OCI-LY1 (cell line): Measurements from ENCODE around the gene GAPVD1.

Source experiments
- CTCF ChIP-seq: fragments of 200-600 bp; sonication (generic), shearing (Covaris generic); IDR thresholded peaks from 2 replicates; pipeline ENCODE4 v1.5.1; 2017; ENCODE audit warnings: mild to moderate bottlenecking, antibody characterized with exemption, low read length, moderate library complexity, mixed read lengths
- EZH2 ChIP-seq: fragments of 200-600 bp; sonication (generic), shearing (Covaris generic); IDR thresholded peaks from 2 replicates; pipeline ENCODE4 v1.8.0; 2017; ENCODE audit warnings: borderline replicate concordance, mixed run types, mild to moderate bottlenecking, antibody characterized with exemption, low read length, moderate library complexity, mixed read lengths

- no peak for TF ChIP-seq EZH2
- no peak for TF ChIP-seq CTCF
These were observed 3.4 kb upstream of the GAPVD1 start for GRCh38 chr9:125258160-125258785.
